Measurements from ENCODE around the gene SLC38A7.

DNA sequence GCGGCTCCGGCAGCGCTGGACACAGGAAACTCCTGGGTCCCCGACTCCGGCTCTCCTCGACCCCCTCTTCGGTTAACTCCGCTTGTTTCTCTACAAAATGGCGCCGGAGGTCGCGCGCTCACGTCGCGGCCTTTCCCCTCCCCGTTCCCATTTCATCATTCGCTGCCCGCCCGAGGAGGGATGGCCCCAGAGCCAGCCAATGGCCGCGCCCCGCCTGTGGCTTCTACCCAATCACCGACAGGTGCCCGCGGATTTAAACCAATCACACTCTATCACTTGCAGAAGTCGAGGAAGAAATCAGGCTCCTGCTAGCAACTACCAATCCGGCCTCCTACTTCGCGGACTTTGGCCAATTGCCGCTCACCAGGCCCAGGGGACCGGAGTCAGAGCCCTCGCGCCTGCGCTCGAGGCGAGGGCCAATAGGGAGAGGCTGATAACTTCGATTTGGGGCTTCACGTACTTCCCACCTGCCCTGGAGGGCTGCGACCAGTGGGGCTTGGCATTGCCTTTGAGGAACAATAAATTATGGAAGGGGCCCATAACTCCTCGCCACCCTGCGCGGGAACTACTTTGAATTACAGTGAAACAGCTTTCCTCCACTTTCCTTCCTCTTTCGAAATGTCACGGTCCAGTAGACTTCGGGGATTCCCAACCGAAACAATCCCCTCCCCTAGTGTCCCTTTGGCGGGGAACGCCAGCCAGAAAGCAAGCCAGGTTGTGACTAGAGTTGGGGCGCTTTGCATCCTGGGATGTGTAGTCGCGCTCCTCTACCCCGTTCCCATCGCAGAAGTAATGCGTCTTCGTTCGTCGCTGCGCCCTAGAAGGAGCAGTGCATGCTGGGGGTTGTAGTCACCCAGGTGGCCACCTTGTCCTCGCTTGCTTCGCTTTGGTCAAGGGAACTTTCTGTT, 54.6 kb downstream of the SLC38A7 start, which contains the start of gene CNOT1:
- TF ChIP-seq, protein P1, sequence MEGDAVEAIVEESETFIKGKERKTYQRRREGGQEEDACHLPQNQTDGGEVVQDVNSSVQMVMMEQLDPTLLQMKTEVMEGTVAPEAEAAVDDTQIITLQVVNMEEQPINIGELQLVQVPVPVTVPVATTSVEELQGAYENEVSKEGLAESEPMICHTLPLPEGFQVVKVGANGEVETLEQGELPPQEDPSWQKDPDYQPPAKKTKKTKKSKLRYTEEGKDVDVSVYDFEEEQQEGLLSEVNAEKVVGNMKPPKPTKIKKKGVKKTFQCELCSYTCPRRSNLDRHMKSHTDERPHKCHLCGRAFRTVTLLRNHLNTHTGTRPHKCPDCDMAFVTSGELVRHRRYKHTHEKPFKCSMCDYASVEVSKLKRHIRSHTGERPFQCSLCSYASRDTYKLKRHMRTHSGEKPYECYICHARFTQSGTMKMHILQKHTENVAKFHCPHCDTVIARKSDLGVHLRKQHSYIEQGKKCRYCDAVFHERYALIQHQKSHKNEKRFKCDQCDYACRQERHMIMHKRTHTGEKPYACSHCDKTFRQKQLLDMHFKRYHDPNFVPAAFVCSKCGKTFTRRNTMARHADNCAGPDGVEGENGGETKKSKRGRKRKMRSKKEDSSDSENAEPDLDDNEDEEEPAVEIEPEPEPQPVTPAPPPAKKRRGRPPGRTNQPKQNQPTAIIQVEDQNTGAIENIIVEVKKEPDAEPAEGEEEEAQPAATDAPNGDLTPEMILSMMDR (conservative IDR thresholded peaks at IDR 0.05; ENCODE audit: low read length): no peak
- TF ChIP-seq EZH2phosphoT487 (IDR thresholded peaks at IDR 0.05; ENCODE audit: borderline replicate concordance, low read depth, low read length): no peak
